Measurements from ENCODE around the gene TRPM3.

TRPM3 gene

DNA sequence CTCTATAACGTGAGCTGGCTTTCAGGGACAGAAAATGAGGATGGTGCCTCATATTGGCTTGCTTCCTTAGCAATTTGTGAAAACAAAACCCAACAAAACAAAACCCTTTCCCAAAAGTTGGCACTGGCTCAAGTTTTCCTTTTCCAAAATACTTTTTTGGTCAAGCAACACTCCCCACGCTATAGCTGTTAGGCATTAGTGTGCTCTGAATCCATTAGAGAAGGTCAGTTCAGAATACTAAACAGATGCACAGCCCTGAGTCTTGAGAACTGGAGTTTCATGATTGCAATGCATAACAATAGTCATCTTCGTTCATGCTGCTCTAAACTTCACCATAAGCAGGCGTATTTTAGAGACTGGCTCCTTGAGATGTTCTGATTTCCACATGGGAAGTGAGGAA is 534.9 kb downstream of the TRPM3 start:
- TF ChIP-seq, protein P1, sequence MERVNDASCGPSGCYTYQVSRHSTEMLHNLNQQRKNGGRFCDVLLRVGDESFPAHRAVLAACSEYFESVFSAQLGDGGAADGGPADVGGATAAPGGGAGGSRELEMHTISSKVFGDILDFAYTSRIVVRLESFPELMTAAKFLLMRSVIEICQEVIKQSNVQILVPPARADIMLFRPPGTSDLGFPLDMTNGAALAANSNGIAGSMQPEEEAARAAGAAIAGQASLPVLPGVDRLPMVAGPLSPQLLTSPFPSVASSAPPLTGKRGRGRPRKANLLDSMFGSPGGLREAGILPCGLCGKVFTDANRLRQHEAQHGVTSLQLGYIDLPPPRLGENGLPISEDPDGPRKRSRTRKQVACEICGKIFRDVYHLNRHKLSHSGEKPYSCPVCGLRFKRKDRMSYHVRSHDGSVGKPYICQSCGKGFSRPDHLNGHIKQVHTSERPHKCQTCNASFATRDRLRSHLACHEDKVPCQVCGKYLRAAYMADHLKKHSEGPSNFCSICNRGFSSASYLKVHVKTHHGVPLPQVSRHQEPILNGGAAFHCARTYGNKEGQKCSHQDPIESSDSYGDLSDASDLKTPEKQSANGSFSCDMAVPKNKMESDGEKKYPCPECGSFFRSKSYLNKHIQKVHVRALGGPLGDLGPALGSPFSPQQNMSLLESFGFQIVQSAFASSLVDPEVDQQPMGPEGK (CRISPR knock-in tag; IDR thresholded peaks at IDR 0.05; ENCODE audit: borderline replicate concordance), result no peak
- TF ChIP-seq CSDC2 (CRISPR knock-in tag; IDR thresholded peaks at IDR 0.05), result no peak
- TF ChIP-seq, protein P2, sequence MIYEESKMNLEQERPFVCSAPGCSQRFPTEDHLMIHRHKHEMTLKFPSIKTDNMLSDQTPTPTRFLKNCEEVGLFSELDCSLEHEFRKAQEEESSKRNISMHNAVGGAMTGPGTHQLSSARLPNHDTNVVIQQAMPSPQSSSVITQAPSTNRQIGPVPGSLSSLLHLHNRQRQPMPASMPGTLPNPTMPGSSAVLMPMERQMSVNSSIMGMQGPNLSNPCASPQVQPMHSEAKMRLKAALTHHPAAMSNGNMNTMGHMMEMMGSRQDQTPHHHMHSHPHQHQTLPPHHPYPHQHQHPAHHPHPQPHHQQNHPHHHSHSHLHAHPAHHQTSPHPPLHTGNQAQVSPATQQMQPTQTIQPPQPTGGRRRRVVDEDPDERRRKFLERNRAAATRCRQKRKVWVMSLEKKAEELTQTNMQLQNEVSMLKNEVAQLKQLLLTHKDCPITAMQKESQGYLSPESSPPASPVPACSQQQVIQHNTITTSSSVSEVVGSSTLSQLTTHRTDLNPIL (CRISPR knock-in tag; IDR thresholded peaks at IDR 0.05; ENCODE audit: low read depth), result no peak
- TF ChIP-seq TCF4 (CRISPR knock-in tag; IDR thresholded peaks at IDR 0.05; ENCODE audit: borderline replicate concordance), result no peak
- TF ChIP-seq ESRRG (CRISPR knock-in tag; IDR thresholded peaks at IDR 0.05), result no peak
- no peak for TF ChIP-seq CSRNP3 (CRISPR knock-in tag; IDR thresholded peaks at IDR 0.05)
- TF ChIP-seq ZNF8 (CRISPR knock-in tag; IDR thresholded peaks at IDR 0.05), result no peak
- peak; percentile 33; the same call in 1 of the 3 replicates for ATAC-seq

- no peak for TF ChIP-seq TOX (CRISPR knock-in tag; IDR thresholded peaks at IDR 0.05; ENCODE audit: borderline replicate concordance)
- no peak for TF ChIP-seq ZNF565 (CRISPR knock-in tag; conservative IDR thresholded peaks at IDR 0.05; ENCODE audit: low read depth)
- TF ChIP-seq, protein P3, sequence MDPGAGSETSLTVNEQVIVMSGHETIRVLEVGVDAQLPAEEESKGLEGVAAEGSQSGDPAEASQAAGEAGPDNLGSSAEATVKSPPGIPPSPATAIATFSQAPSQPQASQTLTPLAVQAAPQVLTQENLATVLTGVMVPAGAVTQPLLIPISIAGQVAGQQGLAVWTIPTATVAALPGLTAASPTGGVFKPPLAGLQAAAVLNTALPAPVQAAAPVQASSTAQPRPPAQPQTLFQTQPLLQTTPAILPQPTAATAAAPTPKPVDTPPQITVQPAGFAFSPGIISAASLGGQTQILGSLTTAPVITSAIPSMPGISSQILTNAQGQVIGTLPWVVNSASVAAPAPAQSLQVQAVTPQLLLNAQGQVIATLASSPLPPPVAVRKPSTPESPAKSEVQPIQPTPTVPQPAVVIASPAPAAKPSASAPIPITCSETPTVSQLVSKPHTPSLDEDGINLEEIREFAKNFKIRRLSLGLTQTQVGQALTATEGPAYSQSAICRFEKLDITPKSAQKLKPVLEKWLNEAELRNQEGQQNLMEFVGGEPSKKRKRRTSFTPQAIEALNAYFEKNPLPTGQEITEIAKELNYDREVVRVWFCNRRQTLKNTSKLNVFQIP (CRISPR knock-in tag; IDR thresholded peaks at IDR 0.05; ENCODE audit: borderline replicate concordance, low read depth), result no peak
- no peak for TF ChIP-seq PPARA (CRISPR knock-in tag; IDR thresholded peaks at IDR 0.05; ENCODE audit: borderline replicate concordance)
- no peak for ATAC-seq
Observed at GRCh38 chr9:70581955-70582350, 539.5 kb downstream of the TRPM3 start.

- peak; percentile 43 for ATAC-seq
- TF ChIP-seq ZNF70 (CRISPR knock-in tag; IDR thresholded peaks at IDR 0.05) (no peak), BACH2 (CRISPR knock-in tag; IDR thresholded peaks at IDR 0.05; ENCODE audit: borderline replicate concordance) (no peak), TOX (CRISPR knock-in tag; IDR thresholded peaks at IDR 0.05; ENCODE audit: borderline replicate concordance) (no peak), CSRNP3 (CRISPR knock-in tag; IDR thresholded peaks at IDR 0.05) (no peak), GLIS3 (CRISPR knock-in tag; IDR thresholded peaks at IDR 0.05) (no peak), ZFP3 (CRISPR knock-in tag; IDR thresholded peaks at IDR 0.05) (no peak), ZNF8 (CRISPR knock-in tag; IDR thresholded peaks at IDR 0.05) (no peak), PPARA (CRISPR knock-in tag; IDR thresholded peaks at IDR 0.05; ENCODE audit: borderline replicate concordance) (no peak), SNAI2 (CRISPR knock-in tag; IDR thresholded peaks at IDR 0.05) (no peak), ZNF565 (CRISPR knock-in tag; conservative IDR thresholded peaks at IDR 0.05; ENCODE audit: low read depth) (no peak), ESRRG (CRISPR knock-in tag; IDR thresholded peaks at IDR 0.05) (no peak), ARNTL (CRISPR knock-in tag; IDR thresholded peaks at IDR 0.05; ENCODE audit: borderline replicate concordance, low read depth) (no peak), TCF4 (CRISPR knock-in tag; IDR thresholded peaks at IDR 0.05; ENCODE audit: borderline replicate concordance) (no peak), ZFP30 (CRISPR knock-in tag; IDR thresholded peaks at IDR 0.05) (no peak)
- TF ChIP-seq, protein P2 (CRISPR knock-in tag; IDR thresholded peaks at IDR 0.05; ENCODE audit: low read depth), result no peak
- TF ChIP-seq, protein P3 (CRISPR knock-in tag; IDR thresholded peaks at IDR 0.05; ENCODE audit: borderline replicate concordance, low read depth), result no peak
Observed at GRCh38 chr9:70581214-70581954, 540.0 kb downstream of the TRPM3 start.

Data from SK-N-SH treated with all-trans-retinoic acid at 6 μM for 48 hours (cell line).